ENCODE measurements around the gene GIGYF2. TPM values are rescaled to one million over a fixed set of nuclear protein-coding genes. Genes with fewer than 3 reads are reported as not detected.

Gene GIGYF2
- total and polyA plus RNA-seq, 2 of the 13 experiments (the other 11 are each of a cell fraction or from before 2014, with no cell fraction given) = 44.9 to 73.5 TPM

DNA sequence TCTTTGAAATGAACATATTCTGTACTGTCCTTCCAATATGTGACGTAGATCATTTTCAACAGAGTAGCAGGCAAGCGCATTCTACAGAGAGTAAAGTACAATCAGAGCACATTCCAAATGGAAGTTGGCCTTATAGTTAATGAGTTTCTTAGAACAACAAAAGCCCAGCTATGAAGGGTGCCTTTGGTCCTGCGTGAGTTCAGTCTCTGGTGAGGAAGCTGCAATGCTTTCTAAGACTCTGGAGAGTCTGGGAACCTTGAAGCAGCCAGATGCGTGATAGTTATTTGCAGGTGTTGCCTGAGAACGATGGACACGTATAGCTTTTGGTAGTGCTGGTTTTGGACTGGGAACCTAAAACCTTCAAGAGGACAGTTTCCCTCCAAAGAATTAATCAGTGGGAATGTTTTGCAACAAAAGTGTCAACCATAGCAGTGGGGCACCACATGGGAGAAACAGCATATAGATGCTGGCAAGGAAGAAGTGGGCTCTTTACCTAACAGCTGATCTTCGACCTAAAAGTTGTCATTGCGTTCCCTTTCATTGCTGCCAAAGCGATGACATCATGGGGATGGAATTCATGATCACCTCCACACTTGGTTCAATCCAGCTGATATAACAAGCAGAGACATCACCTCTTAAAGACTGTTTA is 163.6 kb downstream of the GIGYF2 start (continued):
- no peak for TF ChIP-seq GLI4 (CRISPR knock-in tag; IDR thresholded peaks at IDR 0.05; ENCODE audit: borderline replicate concordance)
- no peak for TF ChIP-seq ZIK1 (CRISPR knock-in tag; IDR thresholded peaks at IDR 0.05; ENCODE audit: borderline replicate concordance, low read depth)
- no peak for TF ChIP-seq KLF13 (CRISPR knock-in tag; IDR thresholded peaks at IDR 0.05)
- no peak for TF ChIP-seq ZNF839 (CRISPR knock-in tag; IDR thresholded peaks at IDR 0.05; ENCODE audit: borderline replicate concordance)
- no peak for TF ChIP-seq ZNF879 (CRISPR knock-in tag; IDR thresholded peaks at IDR 0.05)
- no peak; the same call in 1 of the 2 replicates for TF ChIP-seq ATF1 (CRISPR knock-in tag; IDR thresholded peaks at IDR 0.05)
- no peak for TF ChIP-seq ZNF260 (CRISPR knock-in tag; IDR thresholded peaks at IDR 0.05; ENCODE audit: borderline replicate concordance, low read depth)
- peak; percentile 37 for TF ChIP-seq RXRB (CRISPR knock-in tag; IDR thresholded peaks at IDR 0.05; ENCODE audit: borderline replicate concordance)
- TF ChIP-seq ZFP36L2 (CRISPR knock-in tag; IDR thresholded peaks at IDR 0.05) = no peak
- TF ChIP-seq, protein P1, sequence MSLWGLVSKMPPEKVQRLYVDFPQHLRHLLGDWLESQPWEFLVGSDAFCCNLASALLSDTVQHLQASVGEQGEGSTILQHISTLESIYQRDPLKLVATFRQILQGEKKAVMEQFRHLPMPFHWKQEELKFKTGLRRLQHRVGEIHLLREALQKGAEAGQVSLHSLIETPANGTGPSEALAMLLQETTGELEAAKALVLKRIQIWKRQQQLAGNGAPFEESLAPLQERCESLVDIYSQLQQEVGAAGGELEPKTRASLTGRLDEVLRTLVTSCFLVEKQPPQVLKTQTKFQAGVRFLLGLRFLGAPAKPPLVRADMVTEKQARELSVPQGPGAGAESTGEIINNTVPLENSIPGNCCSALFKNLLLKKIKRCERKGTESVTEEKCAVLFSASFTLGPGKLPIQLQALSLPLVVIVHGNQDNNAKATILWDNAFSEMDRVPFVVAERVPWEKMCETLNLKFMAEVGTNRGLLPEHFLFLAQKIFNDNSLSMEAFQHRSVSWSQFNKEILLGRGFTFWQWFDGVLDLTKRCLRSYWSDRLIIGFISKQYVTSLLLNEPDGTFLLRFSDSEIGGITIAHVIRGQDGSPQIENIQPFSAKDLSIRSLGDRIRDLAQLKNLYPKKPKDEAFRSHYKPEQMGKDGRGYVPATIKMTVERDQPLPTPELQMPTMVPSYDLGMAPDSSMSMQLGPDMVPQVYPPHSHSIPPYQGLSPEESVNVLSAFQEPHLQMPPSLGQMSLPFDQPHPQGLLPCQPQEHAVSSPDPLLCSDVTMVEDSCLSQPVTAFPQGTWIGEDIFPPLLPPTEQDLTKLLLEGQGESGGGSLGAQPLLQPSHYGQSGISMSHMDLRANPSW (CRISPR knock-in tag; IDR thresholded peaks at IDR 0.05; ENCODE audit: borderline replicate concordance) = no peak
- no peak for TF ChIP-seq MAFF (IDR thresholded peaks at IDR 0.05; ENCODE audit: low read depth, low read length)
- no peak for TF ChIP-seq PHF5A (CRISPR knock-in tag; IDR thresholded peaks at IDR 0.05; ENCODE audit: low read depth, unreplicated experiment)
- no peak for TF ChIP-seq ZNF17 (CRISPR knock-in tag; IDR thresholded peaks at IDR 0.05)
- TF ChIP-seq TOE1 (CRISPR knock-in tag; IDR thresholded peaks at IDR 0.05) = no peak
- no peak for TF ChIP-seq ZNF564 (CRISPR knock-in tag; IDR thresholded peaks at IDR 0.05)
- no peak for TF ChIP-seq ELF4 (CRISPR knock-in tag; IDR thresholded peaks at IDR 0.05; ENCODE audit: borderline replicate concordance)
- no peak for TF ChIP-seq TAF1 (CRISPR knock-in tag; IDR thresholded peaks at IDR 0.05)
- TF ChIP-seq RBM39 (IDR thresholded peaks at IDR 0.05; ENCODE audit: low read depth, low read length, poor library complexity, severe bottlenecking) = no peak
- no peak for TF ChIP-seq CCAR2 (optimal IDR thresholded peaks at IDR 0.05; ENCODE audit: low read depth, low read length)
- no peak for TF ChIP-seq STAT5B (CRISPR knock-in tag; IDR thresholded peaks at IDR 0.05)
- no peak for TF ChIP-seq HOXD1 (CRISPR knock-in tag; IDR thresholded peaks at IDR 0.05)
- no peak for TF ChIP-seq ZNF274 (CRISPR knock-in tag; IDR thresholded peaks at IDR 0.05)
- TF ChIP-seq ARHGAP35 (CRISPR knock-in tag; IDR thresholded peaks at IDR 0.05; ENCODE audit: borderline replicate concordance) = no peak
- no peak for TF ChIP-seq ZNF234 (CRISPR knock-in tag; conservative IDR thresholded peaks at IDR 0.05)
- TF ChIP-seq, protein P2, sequence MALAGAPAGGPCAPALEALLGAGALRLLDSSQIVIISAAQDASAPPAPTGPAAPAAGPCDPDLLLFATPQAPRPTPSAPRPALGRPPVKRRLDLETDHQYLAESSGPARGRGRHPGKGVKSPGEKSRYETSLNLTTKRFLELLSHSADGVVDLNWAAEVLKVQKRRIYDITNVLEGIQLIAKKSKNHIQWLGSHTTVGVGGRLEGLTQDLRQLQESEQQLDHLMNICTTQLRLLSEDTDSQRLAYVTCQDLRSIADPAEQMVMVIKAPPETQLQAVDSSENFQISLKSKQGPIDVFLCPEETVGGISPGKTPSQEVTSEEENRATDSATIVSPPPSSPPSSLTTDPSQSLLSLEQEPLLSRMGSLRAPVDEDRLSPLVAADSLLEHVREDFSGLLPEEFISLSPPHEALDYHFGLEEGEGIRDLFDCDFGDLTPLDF (CRISPR knock-in tag; IDR thresholded peaks at IDR 0.05) = no peak
- no peak for TF ChIP-seq MIER2 (CRISPR knock-in tag; IDR thresholded peaks at IDR 0.05)
- TF ChIP-seq NPAS2 (CRISPR knock-in tag; IDR thresholded peaks at IDR 0.05; ENCODE audit: borderline replicate concordance) = no peak
- no peak for TF ChIP-seq ZSCAN21 (CRISPR knock-in tag; IDR thresholded peaks at IDR 0.05; ENCODE audit: borderline replicate concordance)
- no peak for TF ChIP-seq HMGA1 (CRISPR knock-in tag; conservative IDR thresholded peaks at IDR 0.05)
